IMR-90 (cell line): Measurements from ENCODE around the gene ALOX12.

Source experiments
- CEBPB ChIP-seq: IDR thresholded peaks from 2 replicates; pipeline ENCODE4 v1.6.1; 2012; ENCODE audit warnings: low read depth, low read length, improper control_type of control experiment
- FOS ChIP-seq: fragments of 150-350 bp; IDR thresholded peaks from 2 replicates; pipeline ENCODE4 v1.6.1; 2016; ENCODE audit warnings: low read depth, low read length
- POLR2A ChIP-seq: IDR thresholded peaks from 2 replicates; pipeline ENCODE4 v1.6.1; 2012; ENCODE audit warnings: mild to moderate bottlenecking, low read depth, low read length
- RAD21 ChIP-seq: IDR thresholded peaks from 2 replicates; pipeline ENCODE4 v1.6.1; 2012; ENCODE audit warnings: low read length, improper control_type of control experiment
- RCOR1 ChIP-seq: IDR thresholded peaks from 2 replicates; pipeline ENCODE4 v1.6.1; 2012; ENCODE audit warnings: mild to moderate bottlenecking, low read length, improper control_type of control experiment; ENCODE audit not compliant: insufficient replicate concordance
- RFX5 ChIP-seq: IDR thresholded peaks from 2 replicates; pipeline ENCODE4 v1.8.0; 2012; ENCODE audit warnings: low read depth, mild to moderate bottlenecking, low read length, moderate library complexity
- SMC3 ChIP-seq: fragments of 150-350 bp; IDR thresholded peaks from 2 replicates; pipeline ENCODE4 v1.6.1; 2016; ENCODE audit warnings: low read depth, mild to moderate bottlenecking, antibody characterized with exemption, low read length, moderate library complexity
- TF ChIP-seq, protein P1 (sequence below): conservative IDR thresholded peaks from 2 replicates; pipeline ENCODE4 v1.5.1; 2012; ENCODE audit warnings: mild to moderate bottlenecking, low read depth, low read length, improper control_type of control experiment
- TF ChIP-seq, protein P2 (sequence below): fragments of 150-350 bp; IDR thresholded peaks from 2 replicates; pipeline ENCODE4 v1.6.1; 2017; ENCODE audit warnings: mild to moderate bottlenecking, antibody characterized with exemption, low read length, low read depth

GRCh38 chr17:7018331-7018964 lies 22.6 kb downstream of the ALOX12 start:
- TF ChIP-seq, protein P1, sequence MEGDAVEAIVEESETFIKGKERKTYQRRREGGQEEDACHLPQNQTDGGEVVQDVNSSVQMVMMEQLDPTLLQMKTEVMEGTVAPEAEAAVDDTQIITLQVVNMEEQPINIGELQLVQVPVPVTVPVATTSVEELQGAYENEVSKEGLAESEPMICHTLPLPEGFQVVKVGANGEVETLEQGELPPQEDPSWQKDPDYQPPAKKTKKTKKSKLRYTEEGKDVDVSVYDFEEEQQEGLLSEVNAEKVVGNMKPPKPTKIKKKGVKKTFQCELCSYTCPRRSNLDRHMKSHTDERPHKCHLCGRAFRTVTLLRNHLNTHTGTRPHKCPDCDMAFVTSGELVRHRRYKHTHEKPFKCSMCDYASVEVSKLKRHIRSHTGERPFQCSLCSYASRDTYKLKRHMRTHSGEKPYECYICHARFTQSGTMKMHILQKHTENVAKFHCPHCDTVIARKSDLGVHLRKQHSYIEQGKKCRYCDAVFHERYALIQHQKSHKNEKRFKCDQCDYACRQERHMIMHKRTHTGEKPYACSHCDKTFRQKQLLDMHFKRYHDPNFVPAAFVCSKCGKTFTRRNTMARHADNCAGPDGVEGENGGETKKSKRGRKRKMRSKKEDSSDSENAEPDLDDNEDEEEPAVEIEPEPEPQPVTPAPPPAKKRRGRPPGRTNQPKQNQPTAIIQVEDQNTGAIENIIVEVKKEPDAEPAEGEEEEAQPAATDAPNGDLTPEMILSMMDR = no peak
- no peak for TF ChIP-seq POLR2A
- TF ChIP-seq RAD21 = no peak
- TF ChIP-seq FOS = no peak
- TF ChIP-seq SMC3 = no peak
- TF ChIP-seq, protein P2, sequence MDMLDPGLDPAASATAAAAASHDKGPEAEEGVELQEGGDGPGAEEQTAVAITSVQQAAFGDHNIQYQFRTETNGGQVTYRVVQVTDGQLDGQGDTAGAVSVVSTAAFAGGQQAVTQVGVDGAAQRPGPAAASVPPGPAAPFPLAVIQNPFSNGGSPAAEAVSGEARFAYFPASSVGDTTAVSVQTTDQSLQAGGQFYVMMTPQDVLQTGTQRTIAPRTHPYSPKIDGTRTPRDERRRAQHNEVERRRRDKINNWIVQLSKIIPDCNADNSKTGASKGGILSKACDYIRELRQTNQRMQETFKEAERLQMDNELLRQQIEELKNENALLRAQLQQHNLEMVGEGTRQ = no peak
- no peak for TF ChIP-seq RFX5
- no peak for TF ChIP-seq RCOR1
- no peak for TF ChIP-seq CEBPB
